Mesendoderm (in vitro differentiated cells): ENCODE data around the gene ADCY4. TPM values are rescaled to one million over a fixed set of nuclear protein-coding genes. Genes with fewer than 3 reads are reported as not detected.

ENCODE experiments used
- DNase-seq: peaks from one replicate; pipeline ENCODE4 v3.0.0; 2013
- H2AK5ac ChIP-seq: 2 replicates; pipeline ENCODE4 v1.6.1; 2013; ENCODE audit warnings: low read length, inconsistent platforms
- H2BK120ac ChIP-seq: 2 replicates; pipeline ENCODE4 v1.6.1; 2013; ENCODE audit warnings: low read depth, mild to moderate bottlenecking, low read length, moderate library complexity, mixed read lengths
- H2BK15ac ChIP-seq: replicated peaks from 2 replicates; pipeline ENCODE4 v1.6.1; 2013; ENCODE audit warnings: low read depth, mild to moderate bottlenecking, moderate library complexity
- H2BK5ac ChIP-seq: 2 replicates; pipeline ENCODE4 v1.6.1; 2013; ENCODE audit warnings: low read length, inconsistent platforms
- H3K18ac ChIP-seq: 2 replicates; pipeline ENCODE4 v1.6.1; 2013; ENCODE audit warnings: mild to moderate bottlenecking, low read length, mixed read lengths
- H3K23ac ChIP-seq: one replicate; pipeline ENCODE4 v1.6.1; 2013; ENCODE audit warnings: low read length
- H3K27ac ChIP-seq: 2 replicates; pipeline ENCODE4 v1.5.1; 2013; ENCODE audit warnings: low read depth, mild to moderate bottlenecking, inconsistent platforms, low read length, moderate library complexity
- H3K27me3 ChIP-seq: 2 replicates; pipeline ENCODE4 v1.6.1; 2013; ENCODE audit warnings: low read length, control low read depth, mild to moderate bottlenecking, inconsistent platforms; ENCODE audit not compliant: insufficient read depth, poor library complexity
- H3K36me3 ChIP-seq: 2 replicates; pipeline ENCODE4 v1.6.1; 2013; ENCODE audit warnings: low read length, inconsistent platforms; ENCODE audit not compliant: control insufficient read depth, insufficient read depth
- H3K4ac ChIP-seq: one replicate; pipeline ENCODE4 v1.6.1; 2013; ENCODE audit warnings: low read depth, mild to moderate bottlenecking, low read length, moderate library complexity
- H3K4me1 ChIP-seq: 2 replicates; pipeline ENCODE4 v1.6.1; 2013; ENCODE audit warnings: low read depth, low read length, inconsistent platforms; ENCODE audit not compliant: control insufficient read depth
- H3K4me2 ChIP-seq: 2 replicates; pipeline ENCODE4 v1.6.1; 2013; ENCODE audit warnings: low read length
- H3K4me3 ChIP-seq: 2 replicates; pipeline ENCODE4 v1.5.1; 2013; ENCODE audit warnings: mild to moderate bottlenecking, low read length
- H3K56ac ChIP-seq: one replicate; pipeline ENCODE4 v1.6.1; 2013; ENCODE audit warnings: low read length
- H3K79me1 ChIP-seq: 2 replicates; pipeline ENCODE4 v1.6.1; 2013; ENCODE audit warnings: low read length, inconsistent platforms
- H3K79me2 ChIP-seq: 2 replicates; pipeline ENCODE4 v1.6.1; 2013; ENCODE audit warnings: mild to moderate bottlenecking, low read length; ENCODE audit not compliant: control insufficient read depth, insufficient read depth
- H3K9ac ChIP-seq: 2 replicates; pipeline ENCODE4 v1.6.1; 2013; ENCODE audit warnings: low read length, inconsistent platforms
- H4K5ac ChIP-seq: one replicate; pipeline ENCODE4 v1.6.1; 2013; ENCODE audit warnings: low read length
- H4K8ac ChIP-seq: one replicate; pipeline ENCODE4 v1.6.1; 2013; ENCODE audit warnings: low read depth, mild to moderate bottlenecking, control low read depth, low read length, moderate library complexity
- WGBS: extraction: QIAGEN DNeasy Blood & Tissue Kit; methylation state at CpG from one replicate; pipeline ENCODE4 v1.1.7; 2013; ENCODE audit warnings: low lambda C conversion rate, missing lambda C conversion rate; ENCODE audit not compliant: insufficient coverage; ENCODE audit errors: extremely low coverage; 5-methylcytosine and 5-hydroxymethylcytosine counted together
- small RNA-seq: library from polyadenylated mRNA; stranded (forward); fragments of <200 nt; extraction: miRNeasy Mini kit (QIAGEN cat#:217004); gene quantifications from one replicate; pipeline ENCODE3, GENCODE V24; 2013; ENCODE audit not compliant: insufficient read depth

The ADCY4 gene

DNA sequence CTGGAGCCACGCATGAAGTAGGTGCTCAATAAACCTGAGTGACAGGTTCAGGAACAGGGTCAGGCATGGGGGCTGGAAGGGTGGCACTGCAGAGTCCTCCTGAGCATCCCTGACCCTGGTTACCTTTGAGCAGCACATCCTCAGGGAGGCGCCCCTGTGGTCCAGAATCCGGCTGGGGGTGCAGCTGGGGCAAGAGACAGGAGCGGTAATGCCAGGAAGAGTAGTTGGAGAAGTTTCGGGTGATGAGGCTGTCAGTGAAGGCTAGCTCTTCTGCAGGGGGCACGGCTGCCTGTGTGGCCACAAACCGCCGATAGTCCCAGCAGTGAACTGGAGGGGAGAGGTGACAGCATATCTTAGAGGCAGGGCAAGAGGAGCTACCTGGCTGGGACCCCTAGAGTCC, 65.5 kb downstream of the ADCY4 start:
- no CpG with 5 or more reads among the region's 8 CpGs for WGBS
- H2AK5ac ChIP-seq: no peak overlapping the region
- no peaks in the 10 kb centered on the region for H3K79me1 ChIP-seq
- no peak overlapping the region for H3K4me3 ChIP-seq
- no peak overlapping the region for H2BK15ac ChIP-seq
- no peak overlapping the region for H3K9ac ChIP-seq
- no peak overlapping the region for H3K56ac ChIP-seq
- H3K4me2 ChIP-seq: no peak overlapping the region
- H3K79me2 ChIP-seq: no peaks in the 10 kb centered on the region
- no peak overlapping the region for H4K5ac ChIP-seq
- DNase-seq: no peak
- H3K27ac ChIP-seq: no peak overlapping the region
- no peak overlapping the region for H3K18ac ChIP-seq
- H4K8ac ChIP-seq: no peak overlapping the region
- H3K36me3 ChIP-seq: no peaks in the 10 kb centered on the region
- no peak overlapping the region for H2BK5ac ChIP-seq
- H3K4ac ChIP-seq: no peak overlapping the region
- no peak overlapping the region for H2BK120ac ChIP-seq
- no peak overlapping the region for H3K23ac ChIP-seq
- no peaks in the 10 kb centered on the region for H3K4me1 ChIP-seq
- H3K27me3 ChIP-seq: no peaks in the 10 kb centered on the region

Small RNA genes lying within 50 kb of the gene (small RNA-seq; reads per million reads assigned to genes)
- not detected for gene RF00026
